ENCODE data around the gene OVOL2.
"Not testable (repeated sequence)": the region's sequence is repeated elsewhere in the genome, so short reads cannot be mapped to it uniquely, and the experiment has no call there.

Gene OVOL2

DNA sequence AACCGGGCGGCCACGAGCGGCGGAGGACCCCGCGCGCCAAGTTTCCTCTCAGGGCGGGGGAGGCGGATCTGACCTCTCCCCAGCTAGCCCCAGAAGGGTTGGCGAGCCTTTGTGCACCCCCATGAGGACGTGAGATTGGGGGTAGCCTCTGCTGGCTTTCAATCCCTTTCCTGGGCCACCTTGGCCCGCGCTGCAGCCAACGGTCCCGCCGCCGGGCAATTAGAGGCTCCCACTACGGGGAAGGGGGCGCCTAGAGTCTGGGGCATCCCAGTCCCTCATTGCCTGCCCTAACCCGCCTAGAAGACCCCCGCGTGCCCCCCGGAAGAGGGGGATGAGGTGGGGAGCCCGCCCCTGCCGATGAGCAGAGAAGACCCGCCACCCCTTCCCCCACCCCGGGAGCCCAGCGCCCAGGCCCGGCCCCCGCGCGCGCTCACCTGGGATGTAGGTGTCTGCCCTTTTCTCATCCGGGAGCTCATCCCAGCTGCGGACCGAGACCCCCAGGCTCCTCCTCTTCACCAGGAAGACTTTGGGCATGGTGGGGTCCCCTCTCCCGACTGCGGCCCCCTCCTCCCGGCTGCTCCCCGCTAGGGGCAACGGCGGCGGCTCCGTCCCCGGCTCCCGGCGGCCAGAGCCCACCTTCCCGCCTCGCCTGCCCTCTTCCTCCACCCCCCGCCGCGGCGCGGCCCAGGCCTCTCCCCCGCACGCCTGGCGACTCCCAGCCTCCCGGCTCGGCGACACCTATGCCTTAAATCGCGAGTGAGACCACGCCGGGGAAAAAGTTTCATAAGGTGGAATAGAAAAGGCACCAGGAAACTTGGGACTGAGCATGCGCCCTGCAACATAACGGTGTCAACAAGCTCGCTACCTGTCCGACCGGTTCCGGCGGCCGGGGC is at the start of gene OVOL2:
Gene OVOL2, minus strand, starts transcription at position 816 of the 893 bp plus-strand sequence. Its CDS starts 282 bp downstream, at position 534.
- DNase-seq, result no peak

DNA sequence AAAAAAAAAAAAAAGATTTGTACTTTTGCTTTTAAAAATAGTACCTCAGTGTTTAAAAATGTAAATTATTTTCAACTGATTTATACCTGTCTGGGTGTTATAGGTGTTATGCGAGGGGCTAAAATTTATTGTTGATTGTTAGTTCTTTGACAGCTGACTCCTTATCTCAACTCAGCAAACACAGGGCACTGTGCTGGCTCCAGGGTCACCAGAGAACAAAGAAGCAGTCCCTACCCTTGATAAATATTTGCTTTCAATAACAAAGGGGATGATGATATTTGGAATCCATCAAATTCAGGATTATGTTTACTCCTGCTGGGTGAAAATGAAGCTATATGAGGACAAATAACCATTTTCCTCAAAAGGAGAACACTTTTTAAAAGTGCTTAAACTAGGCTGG is 45.8 kb upstream of the OVOL2 start:
- DNase-seq, result no peak

DNA sequence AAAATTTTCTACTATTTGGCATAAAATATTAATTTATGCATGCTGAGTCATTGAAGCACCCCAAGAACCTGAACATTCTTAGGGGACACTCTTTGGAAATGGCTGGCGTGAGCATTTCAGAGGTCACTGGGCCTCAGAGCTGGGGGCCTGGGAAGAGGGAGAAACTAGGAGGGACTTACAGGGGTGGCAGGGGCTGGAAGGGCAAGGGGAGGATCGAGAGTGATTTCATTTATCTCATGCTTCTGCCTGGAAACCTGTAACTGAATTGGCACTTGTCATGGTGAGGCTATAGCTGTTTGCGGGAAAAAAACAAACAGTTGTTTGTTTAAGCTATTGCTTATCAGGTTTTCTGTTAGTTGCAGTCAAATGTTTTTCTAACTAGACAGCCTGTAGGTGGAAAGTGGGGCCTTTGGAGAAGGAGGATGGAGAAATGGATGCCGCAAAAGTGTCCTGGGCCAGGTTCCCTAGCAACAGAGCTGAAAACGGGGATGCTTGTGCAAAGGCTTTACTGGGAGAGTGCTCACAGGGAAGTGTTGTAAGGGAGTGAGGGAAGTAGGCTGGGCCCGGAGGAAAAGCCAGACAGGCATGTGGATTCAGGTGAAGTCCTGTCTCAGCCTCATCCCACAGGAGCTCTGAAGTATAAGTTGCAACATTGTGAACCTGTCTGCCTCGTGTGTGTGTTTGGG is 43.6 kb upstream of the OVOL2 start:
- DNase-seq, result no peak

DNA sequence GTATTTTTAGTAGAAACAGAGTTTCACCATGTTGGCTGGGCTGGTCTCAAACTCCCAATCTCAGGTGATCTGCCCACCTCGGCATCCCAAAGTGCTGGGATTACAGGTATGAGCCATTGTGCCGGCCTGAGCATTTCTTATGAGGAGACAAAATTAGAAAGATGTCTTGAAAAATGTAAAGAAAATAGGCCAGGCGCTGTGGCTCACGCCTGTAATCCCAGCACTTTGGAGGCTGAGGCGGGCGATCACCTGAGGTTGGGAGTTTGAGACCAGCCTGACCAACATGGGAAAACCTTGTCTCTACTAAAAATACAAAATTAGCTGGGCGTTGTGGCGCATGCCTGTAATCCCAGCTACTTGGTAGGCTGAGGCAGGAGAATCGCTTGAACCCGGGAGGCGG is 42.9 kb upstream of the OVOL2 start:
- DNase-seq, result not testable (repeated sequence)

DNA sequence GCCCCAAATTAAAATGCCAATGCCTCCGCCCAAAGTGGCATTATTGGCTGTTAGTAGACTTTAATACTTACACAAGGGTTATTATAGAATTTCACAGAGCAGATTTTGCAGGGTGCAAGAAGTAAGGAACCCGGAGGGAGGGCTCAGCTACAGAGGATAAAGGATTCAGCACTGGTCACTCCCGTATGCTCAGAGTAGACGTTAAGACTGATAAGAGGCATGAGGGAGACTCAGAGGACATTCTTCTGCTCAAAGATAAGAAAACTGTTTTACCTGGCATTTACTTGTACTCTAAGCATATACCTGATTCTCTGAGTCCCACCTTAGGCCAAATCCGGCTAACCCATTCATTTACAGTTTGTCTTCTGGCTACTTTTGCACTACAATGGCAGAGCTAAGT is 36.5 kb upstream of the OVOL2 start:
- DNase-seq, result no peak

DNA sequence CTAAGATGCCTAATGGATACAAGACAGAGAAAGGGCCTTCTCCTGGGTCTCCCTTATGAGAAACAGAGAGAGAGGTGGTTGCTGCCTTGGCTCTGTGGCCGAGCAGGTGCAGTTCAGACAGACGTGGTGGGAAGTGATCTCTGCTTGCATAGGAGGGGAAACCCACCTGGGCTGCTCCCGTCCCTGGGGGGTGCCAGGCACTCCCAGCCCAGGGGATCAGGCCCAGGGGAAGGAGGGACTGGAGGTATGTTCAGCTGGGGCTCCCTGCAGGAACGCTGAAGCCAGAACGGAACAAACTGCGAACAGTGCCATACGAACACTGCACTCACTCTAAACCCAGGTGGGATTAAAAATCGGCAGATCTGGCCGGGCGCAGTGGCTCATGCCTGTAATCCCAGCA is 35.7 kb upstream of the OVOL2 start:
- no peak for DNase-seq

DNA sequence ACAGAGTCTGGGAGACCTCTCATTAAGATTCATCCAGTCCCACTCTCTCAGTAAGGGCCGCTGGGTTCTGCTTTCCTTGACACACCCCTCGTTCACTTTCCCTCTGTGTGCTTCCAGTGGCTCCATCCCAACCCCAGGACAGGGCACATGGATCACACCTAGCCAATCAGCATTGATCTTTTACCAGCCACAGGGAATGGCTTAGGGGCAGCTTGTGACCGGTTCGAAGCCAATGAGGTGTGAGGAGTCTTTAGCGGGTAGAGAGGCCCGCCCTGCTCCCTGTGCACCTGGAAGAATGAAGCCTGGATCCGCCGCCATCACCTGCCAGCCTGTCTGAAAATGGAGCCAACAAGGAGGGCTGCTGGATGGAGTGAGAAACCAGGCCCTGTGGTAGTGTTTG is 35.2 kb upstream of the OVOL2 start:
- DNase-seq, result no peak

DNA sequence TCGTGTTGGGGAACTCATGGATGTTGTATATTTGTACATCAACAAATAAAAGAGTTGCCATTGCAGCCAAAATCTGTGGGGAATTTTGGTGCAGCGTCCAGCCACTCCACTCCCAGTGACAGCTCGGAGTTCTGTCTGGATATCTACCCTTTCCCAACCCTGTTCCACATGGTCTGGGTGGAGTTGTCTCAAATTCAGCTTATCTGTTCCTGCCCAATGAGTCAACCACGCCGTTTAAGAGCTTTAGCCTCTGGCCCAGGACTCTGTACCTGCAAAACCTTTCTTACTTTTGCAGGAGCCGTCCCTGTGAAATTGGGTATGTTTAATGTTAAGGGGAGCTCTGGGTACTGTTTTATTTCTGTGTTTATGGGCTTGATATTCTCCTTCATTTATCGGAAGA is 33.9 kb upstream of the OVOL2 start:
- DNase-seq, result no peak

DNA sequence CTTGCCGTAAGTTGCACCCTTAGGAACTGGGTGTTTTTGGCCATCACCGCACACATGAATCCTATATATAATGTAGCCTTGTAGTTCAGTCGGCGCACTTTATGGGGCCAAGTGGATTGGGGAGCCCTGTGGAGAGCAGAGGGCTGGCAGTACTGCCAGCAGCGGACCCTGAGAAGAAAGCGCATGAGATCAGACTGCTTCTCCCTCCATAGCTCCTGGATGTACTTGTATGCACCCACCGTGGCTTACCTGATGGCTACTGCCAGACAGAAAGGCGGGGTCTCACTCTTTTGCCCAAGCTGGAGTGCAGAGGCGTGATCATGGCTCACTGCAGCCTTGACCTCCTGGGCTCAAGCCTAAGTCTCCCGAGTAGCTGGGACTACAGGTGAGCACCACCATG is 32.8 kb upstream of the OVOL2 start:
- DNase-seq, result no peak

DNA sequence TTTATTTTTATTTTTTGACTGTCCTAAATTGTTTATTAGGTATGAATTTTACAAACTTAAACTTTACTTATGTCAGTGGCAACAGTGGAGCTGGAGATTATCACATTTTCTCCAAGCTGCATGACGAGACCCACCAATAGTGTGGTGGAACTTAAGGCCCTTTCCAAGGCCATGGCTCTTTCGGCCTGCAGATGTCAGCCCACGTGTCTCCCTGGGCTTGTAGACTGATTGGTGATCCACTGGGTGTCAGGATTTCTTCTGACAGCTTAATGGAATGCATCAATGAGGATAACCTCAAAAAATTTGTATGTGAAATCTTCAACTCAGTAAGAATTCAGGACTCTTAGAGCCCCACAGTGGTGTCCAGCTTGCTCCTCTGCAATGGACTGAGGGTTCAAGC is 32.3 kb upstream of the OVOL2 start:
- DNase-seq, result no peak

DNA sequence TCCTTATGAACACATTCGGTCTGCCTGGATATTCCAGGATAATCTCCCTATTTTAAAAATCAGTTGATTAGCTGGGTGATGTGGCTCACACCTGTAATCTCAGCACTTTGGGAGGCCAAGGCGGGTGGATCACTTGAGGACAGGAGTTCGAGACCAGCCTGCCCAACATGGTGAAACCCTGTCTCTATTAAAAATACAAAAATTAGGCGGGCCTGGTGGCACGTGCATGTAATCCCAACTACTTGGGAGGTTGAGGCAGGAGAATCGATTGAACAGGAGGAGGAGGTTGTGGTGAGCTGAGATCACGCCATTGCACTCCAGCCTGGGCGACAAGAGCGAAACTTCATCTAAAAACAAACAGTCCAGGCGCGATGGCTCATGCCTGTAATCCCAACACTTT is 31.1 kb upstream of the OVOL2 start:
- not testable (repeated sequence) for DNase-seq

DNA sequence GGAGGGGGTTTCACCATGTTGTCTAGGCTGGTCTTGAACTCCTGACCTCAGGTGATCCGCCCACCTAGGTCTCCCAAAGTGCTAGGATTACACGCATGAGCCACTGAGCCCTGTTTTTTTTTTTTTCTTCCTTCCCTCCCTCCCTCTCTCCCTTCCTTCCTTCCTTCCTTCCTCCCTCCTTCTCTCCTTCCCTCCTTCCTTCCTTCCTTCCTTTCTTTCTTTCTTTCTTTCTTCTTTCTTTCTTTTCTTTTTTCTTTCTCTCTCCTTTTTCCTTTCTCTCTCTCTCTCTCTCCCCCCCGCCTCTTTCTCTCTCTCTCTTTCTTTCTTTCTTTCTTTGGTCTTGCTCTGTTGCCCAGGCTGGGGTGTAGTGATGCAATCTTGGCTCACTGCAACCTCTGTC is 30.6 kb upstream of the OVOL2 start:
- DNase-seq, result not testable (repeated sequence)

DNA sequence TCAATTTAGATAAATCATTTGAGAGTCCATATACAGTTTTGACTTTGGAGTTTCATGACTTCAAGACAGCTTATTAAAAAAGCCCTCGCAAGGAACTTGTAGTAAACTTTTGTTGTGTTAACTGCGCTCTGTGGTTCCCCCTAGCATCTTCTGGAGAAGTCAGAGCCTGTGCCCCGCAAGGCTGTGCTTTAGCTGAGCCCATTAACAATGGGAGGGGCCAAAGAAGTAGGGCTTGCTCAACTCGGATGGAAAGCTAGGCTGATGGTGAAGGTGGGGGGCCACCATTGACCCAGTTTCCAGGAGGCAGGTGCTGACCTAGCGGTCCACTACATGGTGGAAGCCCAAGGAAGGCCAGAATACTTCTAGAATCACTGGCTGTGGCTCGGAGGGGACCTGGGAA is 29.3 kb upstream of the OVOL2 start:
- no peak for DNase-seq

DNA sequence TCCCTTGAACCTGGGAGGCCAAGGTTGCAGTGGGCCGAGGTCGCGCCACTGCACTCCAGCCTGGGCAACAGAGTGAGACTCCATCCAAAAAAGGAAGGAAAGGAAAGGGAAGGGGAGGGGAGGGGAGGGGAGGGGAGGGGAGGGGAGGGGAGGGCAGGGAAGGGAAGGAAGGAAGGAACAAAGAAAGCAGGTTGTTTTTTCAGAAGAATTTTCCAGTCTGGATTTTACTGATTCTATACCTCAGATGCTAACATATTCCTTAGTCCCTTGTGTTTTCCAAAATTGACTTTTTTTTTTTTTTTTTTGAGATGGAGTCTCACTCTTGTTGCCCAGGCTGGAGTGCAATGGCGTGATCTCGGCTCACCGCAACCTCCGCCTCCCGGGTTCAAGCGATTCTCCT is 23.1 kb upstream of the OVOL2 start:
- DNase-seq, result not testable (repeated sequence)

DNA sequence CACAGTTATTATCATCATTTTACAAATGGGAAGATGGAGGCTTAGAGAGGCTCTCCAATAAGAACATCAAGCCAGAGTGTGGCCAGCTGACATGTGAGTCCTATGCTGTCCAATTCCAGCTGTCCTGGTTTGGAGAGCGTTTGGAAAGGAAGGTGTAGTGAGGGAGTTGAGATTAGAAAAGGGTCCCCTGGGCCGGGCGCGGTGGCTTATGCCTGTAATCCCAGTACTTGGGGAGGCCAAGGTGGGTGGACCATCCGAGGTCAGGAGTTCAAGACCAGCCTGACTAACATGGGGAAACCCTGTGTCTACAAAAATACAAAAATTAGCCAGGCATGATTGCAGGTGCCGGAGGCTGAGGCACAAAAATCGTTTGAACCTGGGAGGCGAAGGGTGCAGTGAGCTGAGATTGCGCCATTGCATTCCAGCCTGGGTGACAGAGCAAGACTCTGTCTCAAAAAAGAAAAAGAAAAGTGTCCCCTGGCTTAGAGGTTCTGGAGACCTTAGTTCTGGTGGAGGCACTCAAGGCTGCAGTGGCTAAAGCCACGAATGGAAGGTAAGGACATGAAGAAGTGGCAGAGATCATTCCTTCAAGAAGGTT is 22.1 kb upstream of the OVOL2 start:
- DNase-seq, result no peak

DNA sequence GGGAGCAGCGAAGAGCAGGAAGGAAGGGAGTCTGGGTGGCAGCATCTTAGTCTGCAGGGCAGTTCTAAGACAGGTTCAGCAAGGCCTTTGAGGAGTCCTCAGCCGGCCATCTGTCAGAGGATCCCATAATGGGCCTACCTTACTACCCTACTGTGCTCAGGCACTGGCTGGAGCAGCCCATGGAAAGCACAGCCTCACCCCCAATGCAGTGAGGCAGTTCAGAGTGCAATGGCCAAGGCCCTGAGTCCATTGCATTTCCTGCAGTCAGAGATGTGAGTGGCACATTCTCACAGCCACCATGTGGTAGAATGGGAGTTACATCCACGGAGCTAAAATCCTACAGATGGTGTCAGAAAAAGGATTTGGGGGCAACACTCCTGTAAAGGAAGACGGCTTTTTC is 19.4 kb upstream of the OVOL2 start:
- no peak for DNase-seq

DNA sequence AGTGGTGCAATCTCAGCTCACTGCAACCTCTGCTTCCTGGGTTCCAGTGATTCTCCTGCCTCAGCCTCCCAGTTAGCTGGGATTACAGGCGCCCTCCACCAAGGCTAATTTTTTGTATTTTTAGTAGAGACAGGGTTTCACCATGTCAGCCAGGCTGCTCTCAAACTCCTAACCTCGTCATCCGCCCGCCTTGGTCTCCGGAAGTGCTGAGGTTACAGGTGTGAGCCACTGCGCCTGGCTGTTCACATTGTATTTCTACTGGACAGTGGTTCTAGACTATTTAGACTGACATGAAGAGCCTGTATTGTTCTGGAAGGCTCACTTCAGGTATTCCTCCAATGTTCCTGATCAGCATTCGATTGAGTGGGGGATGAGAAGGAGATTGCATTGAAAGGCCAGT is 14.8 kb upstream of the OVOL2 start:
- DNase-seq, result no peak

DNA sequence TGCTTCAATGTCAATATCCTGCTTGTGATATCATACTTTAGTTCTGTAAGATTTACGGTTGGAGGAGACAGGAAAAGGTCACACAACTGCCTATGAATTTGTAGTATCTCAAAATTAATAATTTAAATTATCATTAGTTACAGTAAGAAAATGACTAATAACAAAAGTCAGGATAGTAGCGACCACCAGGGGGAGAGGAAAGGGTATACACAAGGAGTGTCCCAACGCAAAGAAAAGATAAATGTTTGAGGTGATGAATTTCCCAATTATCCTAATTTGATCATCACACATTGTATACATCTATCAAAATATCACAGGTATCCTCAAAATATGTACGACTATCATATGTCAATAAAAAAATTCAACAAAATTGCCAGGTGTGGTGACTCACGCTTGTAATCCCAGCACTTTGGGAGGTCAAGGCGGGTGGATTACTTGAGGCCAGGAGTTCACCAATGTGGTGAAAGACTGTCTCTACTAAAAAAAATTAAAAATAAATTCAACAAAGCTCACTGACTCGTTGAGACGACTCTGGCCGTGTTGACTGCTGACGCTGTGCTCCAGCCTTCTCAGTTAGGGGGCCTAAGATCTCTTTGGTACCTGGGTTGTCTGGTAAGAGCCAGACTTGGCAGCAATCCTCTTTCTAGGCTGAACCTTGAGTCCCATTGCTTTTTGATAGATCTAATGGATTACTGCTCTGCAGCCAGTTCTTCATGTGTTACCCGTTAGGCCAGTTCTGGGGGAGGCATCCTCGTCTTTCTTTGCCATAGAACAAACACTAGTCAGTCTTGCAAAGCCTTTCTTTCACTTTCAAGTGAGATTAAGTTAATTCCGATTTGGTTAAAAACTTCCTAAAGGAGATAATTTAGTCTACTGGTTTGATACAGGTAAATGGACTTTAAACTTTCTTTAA is 9.0 kb upstream of the OVOL2 start:
- no peak for DNase-seq

DNA sequence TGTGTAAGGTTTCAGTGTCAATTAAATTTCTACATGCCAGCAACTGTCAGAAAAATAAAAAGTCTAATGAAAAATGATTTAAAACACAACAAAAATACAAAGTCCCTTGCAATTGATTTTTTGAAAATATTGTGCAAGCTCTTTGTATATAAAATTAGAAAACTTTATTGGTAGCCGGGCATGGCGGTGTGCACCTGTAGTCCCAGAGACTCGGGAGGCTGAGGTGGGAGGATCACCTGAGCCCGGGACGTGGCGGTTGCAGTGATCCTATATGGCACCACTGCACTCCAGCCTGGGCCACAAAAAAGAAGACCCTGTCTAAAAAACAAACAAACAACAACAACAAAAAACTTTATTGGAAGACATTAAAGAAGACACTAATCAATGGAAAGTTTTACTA is 6.0 kb upstream of the OVOL2 start:
- no peak for DNase-seq

DNA sequence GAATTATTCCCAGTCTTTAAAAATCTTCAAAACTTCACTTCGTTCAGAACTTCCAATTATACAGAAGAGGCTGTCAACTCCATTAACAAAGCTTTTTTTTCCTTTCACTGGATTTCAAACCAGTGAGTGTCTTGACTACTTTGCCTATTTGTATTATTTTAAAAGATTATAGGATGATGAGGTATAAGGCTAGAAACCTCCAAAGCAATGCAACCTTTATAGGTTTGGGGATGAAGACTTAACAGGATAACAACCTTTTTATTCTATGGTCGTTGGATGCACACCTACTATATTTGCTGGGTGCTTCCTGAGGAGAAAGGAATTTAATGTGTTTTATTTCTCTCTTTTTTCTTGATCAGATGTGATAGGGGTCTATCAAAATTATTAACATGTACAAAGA is 1.9 kb upstream of the OVOL2 start:
- no peak for DNase-seq

DNA sequence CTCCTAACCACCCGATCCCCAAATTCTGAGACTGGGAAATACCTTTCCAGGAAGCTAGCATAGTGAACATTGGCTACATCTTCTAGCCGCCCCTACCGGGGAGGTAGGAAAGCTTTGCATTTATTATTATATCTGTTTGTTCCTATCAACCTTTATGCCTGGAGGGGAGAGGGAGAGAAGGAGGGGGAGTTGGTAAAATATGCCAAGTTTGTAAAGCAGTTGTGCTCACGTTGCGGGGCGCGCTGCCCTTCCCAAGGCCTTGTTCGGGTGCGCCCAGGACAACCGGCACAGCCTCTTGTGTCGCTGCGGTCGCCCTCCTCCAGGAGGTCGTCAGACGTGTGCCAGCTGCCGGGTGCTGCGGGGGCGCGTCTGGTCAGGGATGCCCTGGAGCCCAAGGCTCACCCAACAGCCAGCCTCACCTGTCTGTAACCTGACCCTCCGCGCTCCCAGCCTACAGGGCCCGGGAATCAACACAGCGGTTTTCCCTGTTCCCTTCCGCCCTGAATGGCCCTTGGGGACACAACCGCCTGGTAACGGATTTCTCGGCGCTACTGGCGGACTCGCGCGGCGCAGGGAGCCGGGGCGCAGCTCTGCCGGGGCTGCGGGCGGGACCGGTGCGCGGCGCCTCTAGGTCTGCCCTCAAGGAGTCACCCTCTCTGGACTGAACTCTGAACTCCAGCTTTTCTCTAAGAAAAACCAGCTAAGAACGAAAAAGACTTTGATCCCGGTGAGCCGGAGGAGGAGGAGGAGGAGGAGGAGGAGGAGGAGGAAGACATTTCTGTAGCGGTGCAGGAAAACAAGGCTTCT is 1.1 kb upstream of the OVOL2 start:
- no peak for DNase-seq

DNA sequence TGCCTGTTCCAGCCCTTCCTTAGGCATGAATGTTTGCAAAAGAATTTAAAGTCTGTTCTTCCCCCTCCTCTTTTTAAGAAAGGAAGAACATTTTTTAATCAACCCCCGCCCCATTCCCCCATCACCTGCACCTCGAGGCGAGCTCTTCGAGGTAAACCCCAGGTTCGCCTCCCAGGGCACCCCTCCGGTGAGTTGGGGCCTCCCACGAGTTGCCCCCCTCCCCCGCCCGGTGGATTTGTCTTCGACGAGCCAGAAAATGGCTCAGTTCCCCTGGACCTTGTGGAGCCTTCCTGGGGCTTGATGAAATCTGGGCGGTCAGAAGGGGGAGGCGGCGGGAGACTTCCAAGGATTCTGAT is 256 bp upstream of the OVOL2 start:
- DNase-seq, result no peak

Data from stimulated activated CD4-positive, alpha-beta T cell treated with anti-CD3 and anti-CD28 coated beads, Interleukin-4, amount 100 ng/mL, for 24 hours (primary cell).